Measurements from ENCODE around the gene TP53I13. TPM values are rescaled to one million over a fixed set of nuclear protein-coding genes. Genes with fewer than 3 reads are reported as not detected.

Gene TP53I13
- total RNA-seq, 1 donor from 2014 or later = 68.4 TPM

DNA sequence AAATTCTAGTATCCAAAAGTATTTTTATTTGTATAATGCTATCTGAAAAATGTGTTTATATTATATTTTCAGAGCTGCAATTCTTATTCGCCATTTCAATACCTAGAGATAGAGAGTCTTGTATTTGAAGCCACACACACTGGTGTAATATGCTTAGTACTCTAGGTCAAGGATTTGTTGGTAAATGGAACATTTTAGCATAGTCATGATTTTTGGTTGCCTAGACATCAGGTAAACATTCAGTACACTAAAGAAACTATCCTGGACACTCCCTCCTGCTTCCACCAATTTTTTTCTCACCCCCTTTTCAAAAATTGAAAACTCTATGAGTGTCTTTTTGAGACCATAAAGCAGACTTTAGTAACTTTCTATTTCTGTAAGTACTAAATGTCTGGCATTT is 22.4 kb upstream of the TP53I13 start:
- TF ChIP-seq, protein P1, sequence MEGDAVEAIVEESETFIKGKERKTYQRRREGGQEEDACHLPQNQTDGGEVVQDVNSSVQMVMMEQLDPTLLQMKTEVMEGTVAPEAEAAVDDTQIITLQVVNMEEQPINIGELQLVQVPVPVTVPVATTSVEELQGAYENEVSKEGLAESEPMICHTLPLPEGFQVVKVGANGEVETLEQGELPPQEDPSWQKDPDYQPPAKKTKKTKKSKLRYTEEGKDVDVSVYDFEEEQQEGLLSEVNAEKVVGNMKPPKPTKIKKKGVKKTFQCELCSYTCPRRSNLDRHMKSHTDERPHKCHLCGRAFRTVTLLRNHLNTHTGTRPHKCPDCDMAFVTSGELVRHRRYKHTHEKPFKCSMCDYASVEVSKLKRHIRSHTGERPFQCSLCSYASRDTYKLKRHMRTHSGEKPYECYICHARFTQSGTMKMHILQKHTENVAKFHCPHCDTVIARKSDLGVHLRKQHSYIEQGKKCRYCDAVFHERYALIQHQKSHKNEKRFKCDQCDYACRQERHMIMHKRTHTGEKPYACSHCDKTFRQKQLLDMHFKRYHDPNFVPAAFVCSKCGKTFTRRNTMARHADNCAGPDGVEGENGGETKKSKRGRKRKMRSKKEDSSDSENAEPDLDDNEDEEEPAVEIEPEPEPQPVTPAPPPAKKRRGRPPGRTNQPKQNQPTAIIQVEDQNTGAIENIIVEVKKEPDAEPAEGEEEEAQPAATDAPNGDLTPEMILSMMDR (IDR thresholded peaks at IDR 0.05; ENCODE audit: insufficient read depth, low read length, poor library complexity, severe bottlenecking) = no peak
- Histone ChIP-seq H3K4me3 (ENCODE audit: low read depth, low read length) (no peak overlapping the region), H3K27me3 (ENCODE audit: control insufficient read depth, insufficient read depth, low read length) (no peaks in the 10 kb centered on the region), H3K36me3 (ENCODE audit: control insufficient read depth, insufficient read depth, low read length) (peaks cover 3% of the 10 kb centered on the region)
- no peak for DNase-seq (ENCODE audit: low read depth)

DNA sequence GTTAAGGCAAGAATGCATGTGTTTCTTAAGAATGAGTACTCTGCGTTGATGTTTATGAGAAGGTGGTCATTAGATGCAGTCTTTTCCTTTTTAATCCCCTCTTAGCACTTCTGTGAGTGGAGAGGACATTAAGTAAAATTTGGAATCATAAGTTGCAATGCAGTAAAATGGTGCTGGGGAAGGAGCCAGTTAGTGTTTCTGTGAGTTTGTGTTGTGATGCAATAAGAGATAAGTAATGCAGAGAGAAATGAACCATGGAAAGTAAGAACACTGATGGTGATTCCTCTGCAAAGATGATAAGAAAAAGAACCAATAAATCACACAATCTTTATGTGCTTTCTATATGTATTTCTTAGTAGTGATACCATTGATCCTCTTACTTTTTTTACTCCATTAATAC is 21.7 kb upstream of the TP53I13 start:
- Histone ChIP-seq H3K27me3 (ENCODE audit: control insufficient read depth, insufficient read depth, low read length) (no peaks in the 10 kb centered on the region), H3K36me3 (ENCODE audit: control insufficient read depth, insufficient read depth, low read length) (peaks cover 3% of the 10 kb centered on the region), H3K4me3 (ENCODE audit: low read depth, low read length) (no peak overlapping the region)
- no peak for DNase-seq (ENCODE audit: low read depth)
- TF ChIP-seq, protein P1 (IDR thresholded peaks at IDR 0.05; ENCODE audit: insufficient read depth, low read length, poor library complexity, severe bottlenecking) = no peak

DNA sequence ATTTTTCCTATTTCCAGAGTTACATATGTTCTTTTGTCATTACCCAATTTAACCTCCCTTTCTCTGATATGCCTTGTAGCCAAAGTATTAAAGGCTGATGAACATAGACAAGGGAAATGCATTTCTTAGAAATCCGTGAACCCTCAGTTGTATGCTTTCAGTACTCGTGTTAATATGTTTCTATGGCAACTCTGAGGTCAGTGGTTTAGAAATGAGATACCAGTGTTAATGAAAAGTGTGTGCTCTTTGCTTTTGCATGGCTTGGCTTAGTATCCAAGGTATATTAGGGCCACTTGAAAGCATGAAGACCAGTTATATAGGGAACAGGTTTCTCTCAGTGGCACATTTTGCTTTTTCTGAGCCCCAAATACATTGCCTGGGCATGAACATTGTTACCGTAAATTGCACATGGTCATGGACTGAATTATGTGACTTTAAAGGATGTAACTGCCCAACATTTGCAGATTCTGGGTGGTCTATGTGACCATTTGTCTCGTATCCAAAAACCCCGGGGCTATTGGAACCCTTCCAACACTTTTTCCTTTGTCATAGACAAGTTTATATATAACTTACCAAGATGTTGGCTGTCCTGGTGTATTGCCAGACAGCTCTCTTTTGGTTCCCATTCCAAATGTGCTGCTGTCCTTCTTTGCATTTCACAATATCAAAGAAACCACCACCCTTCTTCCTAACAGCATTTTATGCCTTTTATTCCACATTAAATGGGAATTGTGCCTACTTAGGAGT is 19.2 kb upstream of the TP53I13 start:
- no peaks in the 10 kb centered on the region for H3K27me3 ChIP-seq (ENCODE audit: control insufficient read depth, insufficient read depth, low read length)
- H3K4me3 ChIP-seq (ENCODE audit: low read depth, low read length) = no peak overlapping the region
- TF ChIP-seq, protein P1 (IDR thresholded peaks at IDR 0.05; ENCODE audit: insufficient read depth, low read length, poor library complexity, severe bottlenecking) = no peak
- DNase-seq (ENCODE audit: low read depth) = no peak
- no peaks in the 10 kb centered on the region for H3K36me3 ChIP-seq (ENCODE audit: control insufficient read depth, insufficient read depth, low read length)

DNA sequence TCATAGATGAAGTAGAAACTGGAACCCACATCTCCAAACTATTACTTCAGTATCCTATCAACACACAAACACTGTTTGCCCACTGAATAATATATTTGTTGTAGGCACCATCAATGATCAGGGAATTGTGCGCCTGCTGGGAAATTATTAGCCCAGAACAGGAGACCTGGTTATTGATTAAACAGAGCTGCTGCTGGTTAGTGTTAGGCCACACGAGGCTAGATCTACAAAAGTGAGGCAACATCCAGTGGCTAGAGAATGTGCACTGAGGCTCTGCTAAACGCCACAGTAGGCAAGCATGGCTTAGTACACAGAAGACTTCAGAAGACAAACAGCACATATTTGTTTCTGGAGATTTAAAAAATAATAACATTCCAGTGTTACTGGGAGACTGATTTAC is 12.7 kb upstream of the TP53I13 start:
- peak; percentile 59 for DNase-seq (ENCODE audit: low read depth)
- Histone ChIP-seq H3K36me3 (ENCODE audit: control insufficient read depth, insufficient read depth, low read length) (no peaks in the 10 kb centered on the region), H3K27me3 (ENCODE audit: control insufficient read depth, insufficient read depth, low read length) (no peaks in the 10 kb centered on the region), H3K4me3 (ENCODE audit: low read depth, low read length) (no peak overlapping the region)
- TF ChIP-seq, protein P1 (IDR thresholded peaks at IDR 0.05; ENCODE audit: insufficient read depth, low read length, poor library complexity, severe bottlenecking) = no peak

DNA sequence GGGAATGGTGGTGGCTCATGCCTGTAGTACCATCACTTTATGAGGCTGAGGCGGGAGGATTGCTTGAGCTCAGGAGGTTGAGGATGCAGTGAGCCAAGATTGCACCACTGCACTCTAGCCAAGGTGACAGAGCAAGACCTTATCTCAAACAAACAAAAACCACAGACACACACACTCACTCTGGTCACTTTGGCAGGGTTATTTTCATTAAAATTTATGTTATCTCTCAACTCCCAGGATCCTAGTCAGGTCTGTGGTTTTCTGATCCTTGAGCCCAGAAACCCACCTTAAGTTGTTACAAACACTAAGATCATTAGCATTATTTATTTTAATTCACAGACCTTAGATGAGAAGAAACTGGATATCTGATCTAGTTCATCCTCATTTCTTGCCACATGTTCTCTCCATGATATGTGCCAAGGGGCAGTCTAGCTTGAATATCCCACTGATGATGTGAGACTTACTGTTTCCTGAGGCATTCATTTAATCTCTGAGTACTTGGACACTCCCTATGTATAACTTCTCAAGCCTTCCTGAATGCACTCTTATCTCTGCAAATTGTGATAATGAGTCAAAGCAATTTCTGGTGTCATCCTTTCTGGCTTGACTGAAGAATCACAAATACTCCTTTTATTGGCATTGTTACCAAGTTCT is 11.3 kb upstream of the TP53I13 start:
- H3K4me3 ChIP-seq (ENCODE audit: low read depth, low read length) = no peak overlapping the region
- no peak for DNase-seq (ENCODE audit: low read depth)
- H3K36me3 ChIP-seq (ENCODE audit: control insufficient read depth, insufficient read depth, low read length) = peaks cover 2% of the 10 kb centered on the region
- TF ChIP-seq, protein P1 (IDR thresholded peaks at IDR 0.05; ENCODE audit: insufficient read depth, low read length, poor library complexity, severe bottlenecking) = no peak
- H3K27me3 ChIP-seq (ENCODE audit: control insufficient read depth, insufficient read depth, low read length) = no peaks in the 10 kb centered on the region
